Endodermal cell (in vitro differentiated cells): ENCODE results near the gene RGS9. TPM values are rescaled to one million over a fixed set of nuclear protein-coding genes. Genes with fewer than 3 reads are reported as not detected.
A peak's percentile ranks its signal among the peaks of the same experiment; 100 is the strongest.

Source experiments
- DNase-seq: peaks from one replicate; pipeline ENCODE4 v3.0.0-alpha.2; 2017
- H3K27ac ChIP-seq: 2 replicates; pipeline ENCODE4 v1.5.1; 2013; ENCODE audit warnings: mild to moderate bottlenecking, low read depth, low read length, moderate library complexity
- H3K27me3 ChIP-seq: 2 replicates; pipeline ENCODE4 v1.6.1; 2013; ENCODE audit warnings: mild to moderate bottlenecking, low read length, moderate library complexity; ENCODE audit not compliant: insufficient read depth, control insufficient read depth, poor library complexity, severe bottlenecking
- H3K36me3 ChIP-seq: 2 replicates; pipeline ENCODE4 v1.7.0; 2013; ENCODE audit warnings: mild to moderate bottlenecking, low read length, moderate library complexity; ENCODE audit not compliant: control insufficient read depth, insufficient read depth
- H3K4me1 ChIP-seq: one replicate; pipeline ENCODE4 v1.7.0; 2013; ENCODE audit warnings: low read length; ENCODE audit not compliant: control insufficient read depth, insufficient read depth
- H3K4me3 ChIP-seq: 2 replicates; pipeline ENCODE4 v1.5.1; 2013; ENCODE audit warnings: mild to moderate bottlenecking, low read length, moderate library complexity
- H3K9ac ChIP-seq: 2 replicates; pipeline ENCODE4 v1.6.1; 2013; ENCODE audit warnings: mild to moderate bottlenecking, low read length, moderate library complexity; ENCODE audit not compliant: poor library complexity, severe bottlenecking; ENCODE audit errors: extremely low read depth
- H3K9me3 ChIP-seq: 2 replicates; pipeline ENCODE4 v1.6.1; 2013; ENCODE audit warnings: mild to moderate bottlenecking, low read length, moderate library complexity; ENCODE audit not compliant: control insufficient read depth
- H3K27ac Mint-ChIP-seq: 2 replicates; pipeline ENCODE4 v1.8.0; 2020; ENCODE audit warnings: mixed read lengths
- H3K27me3 Mint-ChIP-seq: 2 replicates; pipeline ENCODE4 v1.8.0; 2021; ENCODE audit warnings: mild to moderate bottlenecking, mixed read lengths; ENCODE audit not compliant: insufficient read depth
- H3K36me3 Mint-ChIP-seq: 2 replicates; pipeline ENCODE4 v1.8.0; 2020; ENCODE audit warnings: low read depth, mixed read lengths
- H3K4me1 Mint-ChIP-seq: 2 replicates; pipeline ENCODE4 v1.8.0; 2020; ENCODE audit warnings: mixed read lengths
- H3K4me3 Mint-ChIP-seq: 2 replicates; pipeline ENCODE4 v1.8.0; 2020; ENCODE audit warnings: mild to moderate bottlenecking, moderate library complexity, mixed read lengths
- H3K9me3 Mint-ChIP-seq: 2 replicates; pipeline ENCODE4 v1.8.0; 2020; ENCODE audit warnings: mild to moderate bottlenecking, mixed read lengths
- CTCF ChIP-seq: fragments of 200-600 bp; sonication (generic); conservative IDR thresholded peaks from 2 replicates; pipeline ENCODE4 v1.5.0; 2021; ENCODE audit warnings: antibody characterized with exemption, mild to moderate bottlenecking
- WGBS, 2 experiments: methylation state at CpG; one replicate each; pipeline versions ENCODE4 v1.1.5 to v1.1.7; 2013; ENCODE audit warnings: missing lambda C conversion rate in 2 of 2, mixed read lengths in 1 of 2; ENCODE audit not compliant: insufficient coverage in 1 of 2, insufficient read length in 1 of 2; 5-methylcytosine and 5-hydroxymethylcytosine counted together
- total RNA-seq, 2 donors: library from RNA; stranded (reverse); fragmentation: NEBNext Ultra II Directional in 1 of 2; extraction: Animal tissue kit (Norgen Biotek cat#: 25700) in 1 of 2; gene quantifications; 2 replicates in 1 of 2; 3 replicates in 1 of 2; pipeline ENCODE4 v1.2.1, GENCODE V29; 2021

RGS9 gene
- total RNA-seq, 2 donors from 2014 or later: 11.1 to 14.7 TPM

GRCh38 chr17:65194670-65195334 lies 57.6 kb downstream of the RGS9 start:
- H3K27ac ChIP-seq: no peak overlapping the region
- Mint-ChIP-seq H3K36me3 (no peaks in the 10 kb centered on the region), H3K27ac (peak overlapping the region; percentile 58), H3K27me3 (peaks cover 2% of the 10 kb centered on the region), H3K9me3 (no peaks in the 10 kb centered on the region), H3K4me1 (peaks cover 8% of the 10 kb centered on the region), H3K4me3 (no peak overlapping the region)
- H3K9ac ChIP-seq: no peak overlapping the region
- H3K4me3 ChIP-seq: no peak overlapping the region
- 91 to 97% methylated on average over 9 of the region's 9 CpGs for WGBS, 2 experiments
- no peaks in the 10 kb centered on the region for H3K36me3 ChIP-seq
- H3K9me3 ChIP-seq: no peaks in the 10 kb centered on the region
- TF ChIP-seq CTCF: peak; percentile 19
- no peaks in the 10 kb centered on the region for H3K4me1 ChIP-seq
- H3K27me3 ChIP-seq: no peaks in the 10 kb centered on the region
- peak; percentile 75 for DNase-seq

GRCh38 chr17:65195716-65196115 lies 58.5 kb downstream of the RGS9 start:
- Mint-ChIP-seq H3K27ac (no peak overlapping the region), H3K4me1 (peaks cover 8% of the 10 kb centered on the region), H3K4me3 (no peak overlapping the region), H3K9me3 (no peaks in the 10 kb centered on the region), H3K27me3 (no peaks in the 10 kb centered on the region), H3K36me3 (no peaks in the 10 kb centered on the region)
- no peaks in the 10 kb centered on the region for H3K4me1 ChIP-seq
- H3K27ac ChIP-seq: no peak overlapping the region
- peak; percentile 76 for DNase-seq
- H3K4me3 ChIP-seq: no peak overlapping the region
- no peaks in the 10 kb centered on the region for H3K36me3 ChIP-seq
- no peak overlapping the region for H3K9ac ChIP-seq
- WGBS, 2 experiments: 67 to 69% methylated on average over 7 of the region's 7 CpGs
- no peaks in the 10 kb centered on the region for H3K27me3 ChIP-seq
- H3K9me3 ChIP-seq: no peaks in the 10 kb centered on the region
- no peak for TF ChIP-seq CTCF

- Mint-ChIP-seq H3K4me3 (no peak overlapping the region), H3K27me3 (no peaks in the 10 kb centered on the region), H3K4me1 (peaks cover 7% of the 10 kb centered on the region), H3K36me3 (no peaks in the 10 kb centered on the region), H3K27ac (no peak overlapping the region), H3K9me3 (no peaks in the 10 kb centered on the region)
- Histone ChIP-seq H3K4me3 (no peak overlapping the region), H3K9ac (no peak overlapping the region), H3K4me1 (no peaks in the 10 kb centered on the region), H3K9me3 (no peaks in the 10 kb centered on the region), H3K27me3 (no peaks in the 10 kb centered on the region), H3K36me3 (no peaks in the 10 kb centered on the region), H3K27ac (no peak overlapping the region)
- no peak for TF ChIP-seq CTCF
- peak; percentile 71 for DNase-seq
- WGBS, 2 experiments: 67 to 100% methylated on average over 1 to 5 of the region's 5 CpGs
These were observed 59.4 kb downstream of the RGS9 start for GRCh38 chr17:65196617-65197016.
